GM21619 (cell line): Measurements from ENCODE around the gene PGK1.

ENCODE experiments used
- ATAC-seq: cut with Tn5 transposase; IDR thresholded peaks from one replicate; pipeline ENCODE4 v1.9.1; 2021; ENCODE audit not compliant: unreplicated experiment

The PGK1 gene

GRCh38 chrX:78165425-78165824, 61.4 kb downstream of the PGK1 start:
- ATAC-seq: no peak

- ATAC-seq: no peak
Measured at GRCh38 chrX:78168065-78168464, 64.0 kb downstream of the PGK1 start.
